Endothelial cell of umbilical vein (primary cell): Measurements from ENCODE around the gene ADARB2. TPM values are rescaled to one million over a fixed set of nuclear protein-coding genes. Genes with fewer than 3 reads are reported as not detected.

ENCODE experiments used
- BruUV-seq: library from RNA; stranded (reverse); fragments of 400-500 nt; replicated peaks from 2 replicates; lab custom pipeline; 2021; lab: Mats Ljungman, UMichigan
- CTCF ChIA-PET: fragments of 300-600, 350-600 bp; sonication (Branson Sonifier 250); formaldehyde crosslinking; loops from one replicate; lab custom pipeline; 2021; ENCODE audit warnings: antibody characterized with exemption, inconsistent platforms; lab: Charles Lee
- POLR2A ChIA-PET: fragments of 300-600, 350-600 bp; sonication (Branson Sonifier 250); formaldehyde crosslinking; loops from one replicate; lab custom pipeline; 2021; ENCODE audit warnings: antibody characterized with exemption, inconsistent platforms; lab: Charles Lee
- DNase-seq: peaks from one replicate; pipeline ENCODE4 v3.0.0-alpha.2; 2011; ENCODE audit warnings: low read depth, low spot score
- FAIRE-seq: peaks from 2 replicates; lab custom pipeline; 2011; peaks lifted over from hg19 to GRCh38; lab: Jason Lieb, UNC
- H2AFZ ChIP-seq: 2 replicates; pipeline ENCODE4 v1.6.0; 2012; ENCODE audit warnings: low read depth, low read length, control low read depth, inconsistent platforms
- H3K27ac ChIP-seq: 2 replicates; pipeline ENCODE4 v1.5.1; 2011; ENCODE audit warnings: low read depth, mild to moderate bottlenecking, control low read depth, low read length, moderate library complexity; ENCODE audit not compliant: insufficient read depth
- H3K27me3 ChIP-seq, 2 experiments: 2 replicates each; pipeline versions ENCODE4 v1.6.0 to v1.6.1; 2011; ENCODE audit warnings: low read length in 2 of 2, mixed read lengths in 1 of 2; ENCODE audit not compliant: control insufficient read depth in 2 of 2, insufficient read depth in 2 of 2
- H3K36me3 ChIP-seq, 2 experiments: 2 replicates in 1 of 2; 3 replicates in 1 of 2; pipeline ENCODE4 v1.5.1; 2011; ENCODE audit warnings: low read length in 2 of 2, mild to moderate bottlenecking in 1 of 2, moderate library complexity in 1 of 2; ENCODE audit not compliant: control insufficient read depth in 2 of 2, insufficient read depth in 2 of 2; ENCODE audit errors: extremely low read depth in 1 of 2
- H3K4me1 ChIP-seq: 3 replicates; pipeline ENCODE4 v1.5.1; 2011; ENCODE audit warnings: mild to moderate bottlenecking, low read length; ENCODE audit not compliant: control insufficient read depth, insufficient read depth; ENCODE audit errors: extremely low read depth
- H3K4me2 ChIP-seq: 2 replicates; pipeline ENCODE4 v1.6.1; 2011; ENCODE audit warnings: low read length, control low read depth, mixed read lengths; ENCODE audit not compliant: insufficient read depth
- H3K4me3 ChIP-seq, 3 experiments: fragments of 200-600 bp in 1 of 3; sonication (generic), shearing (Covaris generic) in 1 of 3; replicated peaks in 1 of 3; 2 replicates each; pipeline ENCODE4 v1.5.1; 2011 to 2016; ENCODE audit warnings: control low read depth in 3 of 3, low read length in 3 of 3, mild to moderate bottlenecking in 2 of 3, inconsistent platforms in 1 of 3, low read depth in 1 of 3, moderate library complexity in 1 of 3; ENCODE audit not compliant: insufficient read depth in 1 of 3
- H3K79me2 ChIP-seq: 2 replicates; pipeline ENCODE4 v1.6.0; 2012; ENCODE audit warnings: low read length, inconsistent platforms; ENCODE audit not compliant: control insufficient read depth, insufficient read depth
- H3K9ac ChIP-seq: replicated peaks from 2 replicates; pipeline ENCODE3; 2011; ENCODE audit warnings: low read length, control low read depth; ENCODE audit not compliant: insufficient read depth; ENCODE audit errors: extremely low read depth
- H3K9me1 ChIP-seq: replicated peaks from 3 replicates; pipeline ENCODE4 v1.6.0; 2011; ENCODE audit warnings: mild to moderate bottlenecking, low read length; ENCODE audit not compliant: control insufficient read depth, insufficient read depth; ENCODE audit errors: extremely low read depth
- H3K9me3 ChIP-seq: replicated peaks from 2 replicates; pipeline ENCODE4 v1.5.1; 2012; ENCODE audit warnings: low read length, inconsistent platforms; ENCODE audit not compliant: control insufficient read depth, insufficient read depth
- H4K20me1 ChIP-seq: replicated peaks from 2 replicates; pipeline ENCODE3; 2011; ENCODE audit warnings: mild to moderate bottlenecking, low read length; ENCODE audit not compliant: control insufficient read depth, insufficient read depth; ENCODE audit errors: extremely low read depth
- EZH2 ChIP-seq: IDR thresholded peaks from 2 replicates; pipeline ENCODE4 v1.6.1; 2012; ENCODE audit warnings: borderline replicate concordance, low read depth, mild to moderate bottlenecking, moderate library complexity, low read length, inconsistent platforms; ENCODE audit not compliant: severe bottlenecking
- FOS ChIP-seq: IDR thresholded peaks from 2 replicates; pipeline ENCODE4 v1.6.1; 2011; ENCODE audit warnings: mild to moderate bottlenecking, low read length, moderate library complexity, borderline replicate concordance; ENCODE audit not compliant: insufficient read depth
- JUN ChIP-seq: IDR thresholded peaks from 2 replicates; pipeline ENCODE4 v1.6.1; 2011; ENCODE audit warnings: borderline replicate concordance, low read depth; ENCODE audit not compliant: insufficient read length, insufficient read depth
- MYC ChIP-seq: IDR thresholded peaks from one replicate; pipeline ENCODE4 v1.6.1; 2011; ENCODE audit warnings: mild to moderate bottlenecking, low read depth, low read length
- POLR2A ChIP-seq: IDR thresholded peaks from 2 replicates; pipeline ENCODE4 v1.6.1; 2012; ENCODE audit warnings: low read depth, mild to moderate bottlenecking, control low read depth, low read length
- POLR2AphosphoS5 ChIP-seq: IDR thresholded peaks from 2 replicates; pipeline ENCODE4 v1.6.1; 2012; ENCODE audit warnings: low read depth, mild to moderate bottlenecking, control low read depth, low read length, moderate library complexity; ENCODE audit not compliant: insufficient read depth
- dilution Hi-C: fragments of 300-500 bp; cut with MboI; formaldehyde crosslinking; loops from one replicate; pipeline ENCODE4 v1.15.0; 2019; ENCODE audit warnings: low sequenced_read_pairs; ENCODE audit not compliant: extremely low pct_ligation_motif_present
- intact Hi-C: fragments of 100-400 bp; cut with micrococcal nuclease; formaldehyde crosslinking; loops from one replicate; pipeline ENCODE4 v1.10.0; 2022
- polyA plus RNA-seq, 4 experiments: library from polyadenylated mRNA; depleted of rRNA in 3 of 4; stranded (reverse) in 3 of 4; unstranded in 1 of 4; fragments of >200 nt; gene quantifications; 2 replicates each; pipeline versions ENCODE4 v1.2.1 to v1.2.3, GENCODE V29; 2011 to 2012; ENCODE audit warnings: missing spikeins in 1 of 4
- total RNA-seq: library from RNA; stranded (reverse); gene quantifications from 2 replicates; pipeline ENCODE4 v1.2.3, GENCODE V29; 2021
- TF ChIP-seq, protein P1 (sequence below): IDR thresholded peaks from 2 replicates; pipeline ENCODE4 v1.6.1; 2011; ENCODE audit not compliant: insufficient read depth, insufficient read length

ADARB2 gene
- total and polyA plus RNA-seq, 2 donors (not counting 3 experiments of a cell fraction or from before 2014, with no cell fraction given), result not detected

DNA sequence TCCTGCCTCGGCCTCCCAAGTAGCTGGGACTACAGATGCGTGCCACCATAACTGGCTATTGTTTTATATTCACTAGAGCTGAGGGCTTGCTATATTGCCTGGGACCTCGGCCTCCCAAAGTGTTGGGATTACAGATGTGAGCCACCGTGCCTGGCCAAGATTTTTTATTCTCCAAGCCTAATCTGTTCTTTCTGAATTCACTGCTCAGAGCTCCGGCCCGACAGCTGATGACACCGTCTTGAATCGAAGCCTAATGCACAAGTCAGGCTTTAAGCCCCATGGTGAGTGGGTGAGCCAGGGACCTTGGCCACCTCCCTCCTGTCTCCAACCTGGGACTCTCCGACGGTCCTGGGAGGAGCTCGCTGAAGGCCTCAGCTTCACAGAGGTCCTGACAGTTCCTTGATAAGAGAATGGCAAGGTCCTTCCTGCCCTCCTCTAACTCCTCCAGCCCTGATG is 342.3 kb downstream of the ADARB2 start:
- no peak overlapping the region for H2AFZ ChIP-seq
- H3K27ac ChIP-seq, result no peak overlapping the region
- BruUV-seq, result no TSS peak
- H3K27me3 ChIP-seq, result no peaks in the 10 kb centered on the region
- no peaks in the 10 kb centered on the region for H3K9me3 ChIP-seq
- POLR2A ChIA-PET, result no interaction called here
- FAIRE-seq, result no peak
- CTCF ChIA-PET, result no interaction called here
- H4K20me1 ChIP-seq, result no peaks in the 10 kb centered on the region
- H3K9ac ChIP-seq, result no peak overlapping the region
- no peaks in the 10 kb centered on the region for H3K9me1 ChIP-seq
- intact Hi-C loops, result no loop called here
- dilution Hi-C loops, result no loop called here
- no peak overlapping the region for H3K4me2 ChIP-seq
- H3K4me1 ChIP-seq, result no peaks in the 10 kb centered on the region
- no peak overlapping the region for H3K4me3 ChIP-seq
- no peaks in the 10 kb centered on the region for H3K79me2 ChIP-seq
- no peak for DNase-seq
- H3K36me3 ChIP-seq, result no peaks in the 10 kb centered on the region
- TF ChIP-seq POLR2A, result no peak
- no peak for TF ChIP-seq POLR2AphosphoS5
- TF ChIP-seq EZH2, result no peak

DNA sequence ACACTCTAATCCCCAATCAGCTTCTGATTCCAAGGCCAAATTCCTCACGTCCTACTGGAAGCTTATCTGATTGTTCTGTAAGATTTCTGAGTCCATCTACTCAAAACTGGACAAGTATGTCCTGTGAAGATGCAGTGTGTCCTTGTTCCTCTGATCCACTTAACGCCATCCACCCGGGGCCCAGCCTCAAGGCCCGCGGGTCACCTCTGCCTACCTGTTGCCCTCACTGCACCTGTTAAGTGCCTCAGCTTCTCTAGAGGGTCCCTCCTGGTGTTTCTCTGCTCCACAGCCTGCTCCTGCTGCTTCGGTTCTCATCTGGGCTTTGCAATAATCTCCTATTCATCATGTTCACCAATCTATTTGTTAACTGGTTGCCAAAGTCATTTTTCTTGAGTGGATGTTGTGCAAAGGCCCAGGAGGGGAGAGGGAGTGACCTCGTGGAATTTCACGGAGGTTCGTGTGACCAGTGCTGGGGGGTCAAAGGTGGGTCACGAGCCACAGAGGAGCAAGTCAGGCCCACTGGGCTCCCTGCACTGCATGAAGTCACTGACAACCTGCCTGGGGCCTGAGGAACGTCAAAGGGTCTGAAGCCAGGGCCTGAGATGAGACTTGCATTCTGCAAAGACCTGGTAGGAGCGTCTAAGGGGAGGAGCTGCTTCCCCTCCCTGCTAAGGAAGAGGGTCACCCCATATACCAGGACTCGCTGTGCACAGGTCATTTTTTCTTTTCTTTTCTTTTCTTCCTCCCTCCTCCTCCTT is 343.0 kb downstream of the ADARB2 start:
- Histone ChIP-seq H3K36me3 (no peaks in the 10 kb centered on the region), H3K27ac (no peak overlapping the region), H3K79me2 (no peaks in the 10 kb centered on the region), H3K9me1 (no peaks in the 10 kb centered on the region), H3K4me2 (no peak overlapping the region), H3K9ac (no peak overlapping the region), H3K9me3 (no peaks in the 10 kb centered on the region), H2AFZ (no peak overlapping the region), H4K20me1 (no peaks in the 10 kb centered on the region), H3K4me1 (no peaks in the 10 kb centered on the region), H3K4me3 (no peak overlapping the region), H3K27me3 (no peaks in the 10 kb centered on the region)
- intact Hi-C loops (no loop called here), dilution Hi-C loops (no loop called here)
- CTCF ChIA-PET, result no interaction called here
- no TSS peak for BruUV-seq
- DNase-seq (no peak), FAIRE-seq (no peak)
- TF ChIP-seq FOS (no peak), JUN (no peak), EZH2 (no peak), MYC (no peak)
- TF ChIP-seq, protein P1, sequence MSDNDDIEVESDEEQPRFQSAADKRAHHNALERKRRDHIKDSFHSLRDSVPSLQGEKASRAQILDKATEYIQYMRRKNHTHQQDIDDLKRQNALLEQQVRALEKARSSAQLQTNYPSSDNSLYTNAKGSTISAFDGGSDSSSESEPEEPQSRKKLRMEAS, result no peak
- POLR2A ChIA-PET, result no interaction called here
